Activated CD4-positive, alpha-beta T cell treated with anti-CD3 and anti-CD28 coated beads, Interleukin-2, amount 50 U/mL, for 24 hours (primary cell): Measurements from ENCODE around the gene PGM2L1.
A peak's percentile ranks its signal among the peaks of the same experiment; 100 is the strongest.
"Not testable (repeated sequence)": the region's sequence is repeated elsewhere in the genome, so short reads cannot be mapped to it uniquely, and the experiment has no call there.

ENCODE experiments used
- DNase-seq, 2 donors: peaks; one replicate each; pipeline ENCODE4 v3.0.0-alpha.2; 2020; ENCODE audit warnings: low read depth in 1 of 2, low spot score in 1 of 2

Gene PGM2L1

DNA sequence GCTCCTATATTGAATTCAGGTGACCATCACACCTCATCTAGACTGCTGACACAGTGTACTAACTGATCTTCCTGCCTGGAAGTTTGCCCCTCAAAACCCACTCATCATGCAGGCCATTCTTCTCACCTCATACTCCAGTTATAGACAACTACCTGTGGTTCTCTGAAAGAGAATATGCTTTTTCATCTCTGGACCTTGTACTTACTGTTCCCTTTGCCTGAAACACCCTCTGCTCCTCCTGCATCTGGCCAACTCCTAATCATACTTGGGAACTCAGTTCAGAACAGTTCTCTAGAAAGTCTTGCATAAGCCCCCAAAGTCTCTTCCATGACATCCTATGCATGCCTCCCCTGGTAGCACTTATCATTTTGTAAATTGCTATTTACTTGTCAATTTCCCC is 58.6 kb downstream of the PGM2L1 start:
- DNase-seq = no peak

DNA sequence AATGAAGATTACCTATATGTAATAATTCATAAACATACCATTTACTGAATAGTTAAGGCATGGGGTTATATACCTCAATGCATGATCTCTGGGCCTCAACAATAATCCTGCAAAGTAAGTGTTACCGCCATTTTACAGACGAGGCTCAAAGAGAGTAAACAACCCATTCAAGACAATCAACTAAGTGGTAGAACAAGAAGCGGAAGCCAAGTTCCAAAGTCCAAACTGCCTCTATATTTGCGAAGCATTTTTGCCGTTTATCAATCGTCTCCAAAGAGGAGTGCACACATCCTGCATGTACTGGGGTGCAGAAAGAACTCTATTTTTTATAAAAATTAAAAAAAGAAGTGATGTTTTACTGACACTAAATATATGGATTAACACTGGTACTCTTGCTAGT is 59.3 kb downstream of the PGM2L1 start:
- DNase-seq = no peak

DNA sequence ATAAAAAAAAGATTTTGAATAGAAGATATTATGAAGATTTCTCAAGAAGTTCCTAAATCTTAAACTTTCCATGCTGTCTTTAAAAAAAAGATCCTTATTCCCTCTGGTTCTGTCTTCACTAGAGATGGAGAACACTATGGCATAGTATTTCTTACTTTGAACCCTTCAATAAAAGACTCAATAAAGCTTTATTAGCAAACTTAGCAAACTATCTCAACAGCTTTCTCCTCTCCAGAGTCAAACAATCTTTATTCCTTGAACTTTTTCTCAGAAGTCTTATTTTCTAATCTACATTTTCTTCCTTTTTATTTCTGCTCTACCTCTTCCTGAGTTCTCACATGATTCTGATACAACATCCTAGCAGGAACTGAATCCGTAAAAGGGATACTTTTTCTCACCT is 65.0 kb downstream of the PGM2L1 start:
- DNase-seq = no peak

DNA sequence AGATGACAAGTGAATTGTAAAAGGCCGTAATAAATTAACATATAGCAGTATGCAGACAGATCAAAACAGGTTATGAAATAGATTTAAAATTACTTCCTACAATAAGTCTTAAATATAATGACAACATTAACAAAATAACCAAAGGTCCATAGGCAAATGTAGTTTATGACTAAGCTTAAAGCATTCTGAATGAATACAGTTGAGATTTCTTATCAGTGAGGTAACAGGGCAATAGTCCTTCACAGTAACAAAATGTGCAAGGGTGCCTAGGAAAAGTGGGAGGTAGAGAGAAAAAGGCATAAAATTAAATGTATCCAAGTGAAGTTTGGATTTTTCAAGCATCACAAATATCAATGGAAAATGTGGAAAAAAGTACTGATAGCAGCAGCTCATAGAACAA is 65.9 kb downstream of the PGM2L1 start:
- no peak for DNase-seq

DNA sequence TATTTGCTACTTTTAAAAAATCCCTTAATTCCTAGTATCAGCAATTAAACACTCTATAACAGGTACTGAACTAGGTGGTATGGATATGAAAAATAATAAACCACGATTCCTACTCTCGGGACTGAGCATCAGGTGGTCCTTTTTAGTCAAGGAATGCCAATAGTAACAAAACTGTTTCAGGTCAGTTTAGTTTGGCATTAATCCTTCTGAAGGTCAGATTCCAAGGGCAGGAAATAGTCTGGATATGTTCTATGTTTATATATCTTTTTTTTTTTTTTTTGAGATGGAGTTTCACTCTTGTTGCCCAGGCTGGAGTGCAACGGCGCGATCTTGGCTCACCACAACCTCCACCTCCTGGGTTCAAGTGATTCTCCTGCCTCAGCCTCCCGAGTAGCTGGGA is 67.2 kb downstream of the PGM2L1 start:
- not testable (repeated sequence) for DNase-seq

DNA sequence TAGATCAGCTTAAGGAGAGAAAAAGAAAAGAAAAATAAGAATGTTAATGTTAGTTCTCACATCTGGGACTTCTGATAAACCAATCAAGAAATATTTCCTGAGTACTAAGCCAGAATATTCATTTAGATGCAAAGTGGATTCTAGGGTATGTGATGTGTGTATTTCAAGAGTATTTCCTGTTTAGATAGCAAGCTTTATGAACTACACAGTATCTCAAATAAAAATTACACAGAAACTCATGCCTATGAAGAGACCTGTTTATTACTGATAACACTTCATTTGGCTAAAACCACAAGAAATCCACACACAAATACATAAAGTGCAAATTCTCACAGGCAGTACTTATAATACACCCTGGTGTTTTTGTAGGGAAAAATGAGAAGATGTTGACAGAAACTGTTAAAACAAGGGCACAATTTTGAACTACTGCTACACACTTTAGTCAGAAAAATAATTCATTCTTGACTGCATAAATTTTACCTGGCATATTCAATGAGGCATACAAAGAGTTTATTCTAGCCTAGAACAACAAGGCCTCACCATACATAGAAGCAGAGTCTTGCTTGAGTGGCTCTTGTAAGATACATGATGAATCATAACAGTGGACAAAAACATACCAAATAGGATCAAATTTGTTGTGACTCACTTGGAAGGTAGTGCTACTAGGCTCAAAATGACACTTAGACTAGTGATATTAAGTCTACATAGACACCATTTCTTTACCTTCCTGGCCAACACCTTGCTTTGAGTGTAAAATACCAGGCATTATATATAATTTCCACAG is 68.0 kb downstream of the PGM2L1 start:
- DNase-seq = no peak

DNA sequence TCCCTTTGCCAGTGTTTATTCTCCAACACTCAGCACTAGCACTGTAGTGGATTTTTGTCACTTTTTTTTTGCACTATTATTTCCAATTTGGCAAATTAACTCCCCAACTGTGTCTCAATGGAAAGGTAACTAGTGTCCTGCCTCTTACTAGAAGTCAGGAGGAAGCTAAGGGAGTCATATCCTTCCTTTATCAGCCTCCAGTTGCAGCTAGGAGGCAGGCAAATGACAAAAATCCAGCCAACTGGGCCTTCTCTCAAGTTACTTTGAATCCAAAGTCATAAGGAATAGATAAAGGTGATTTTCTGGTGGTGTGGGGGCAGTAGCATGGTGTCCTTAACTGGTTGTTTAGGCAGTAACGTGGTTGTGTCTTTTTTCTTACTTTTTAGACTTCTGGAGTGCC is 71.2 kb downstream of the PGM2L1 start:
- DNase-seq = no peak

DNA sequence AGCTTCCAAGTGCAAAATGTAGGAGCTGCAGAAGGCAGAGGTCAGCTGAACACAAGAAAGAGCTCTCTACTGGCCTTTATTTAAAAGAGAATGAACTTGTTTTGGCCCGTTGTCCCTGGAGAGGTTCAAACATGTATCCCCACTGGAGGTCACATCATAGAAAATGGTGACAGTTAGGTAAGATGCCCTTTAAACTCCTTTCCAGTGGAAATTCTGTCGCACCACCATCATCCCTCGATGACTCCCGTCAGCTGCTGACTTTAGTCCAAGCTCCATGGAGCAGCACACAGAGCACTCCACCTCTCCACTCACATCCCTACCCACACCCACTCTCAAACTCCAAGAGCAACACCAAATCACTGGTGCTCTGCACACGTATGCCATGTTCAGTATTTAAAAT is 71.6 kb downstream of the PGM2L1 start:
- DNase-seq = no peak

DNA sequence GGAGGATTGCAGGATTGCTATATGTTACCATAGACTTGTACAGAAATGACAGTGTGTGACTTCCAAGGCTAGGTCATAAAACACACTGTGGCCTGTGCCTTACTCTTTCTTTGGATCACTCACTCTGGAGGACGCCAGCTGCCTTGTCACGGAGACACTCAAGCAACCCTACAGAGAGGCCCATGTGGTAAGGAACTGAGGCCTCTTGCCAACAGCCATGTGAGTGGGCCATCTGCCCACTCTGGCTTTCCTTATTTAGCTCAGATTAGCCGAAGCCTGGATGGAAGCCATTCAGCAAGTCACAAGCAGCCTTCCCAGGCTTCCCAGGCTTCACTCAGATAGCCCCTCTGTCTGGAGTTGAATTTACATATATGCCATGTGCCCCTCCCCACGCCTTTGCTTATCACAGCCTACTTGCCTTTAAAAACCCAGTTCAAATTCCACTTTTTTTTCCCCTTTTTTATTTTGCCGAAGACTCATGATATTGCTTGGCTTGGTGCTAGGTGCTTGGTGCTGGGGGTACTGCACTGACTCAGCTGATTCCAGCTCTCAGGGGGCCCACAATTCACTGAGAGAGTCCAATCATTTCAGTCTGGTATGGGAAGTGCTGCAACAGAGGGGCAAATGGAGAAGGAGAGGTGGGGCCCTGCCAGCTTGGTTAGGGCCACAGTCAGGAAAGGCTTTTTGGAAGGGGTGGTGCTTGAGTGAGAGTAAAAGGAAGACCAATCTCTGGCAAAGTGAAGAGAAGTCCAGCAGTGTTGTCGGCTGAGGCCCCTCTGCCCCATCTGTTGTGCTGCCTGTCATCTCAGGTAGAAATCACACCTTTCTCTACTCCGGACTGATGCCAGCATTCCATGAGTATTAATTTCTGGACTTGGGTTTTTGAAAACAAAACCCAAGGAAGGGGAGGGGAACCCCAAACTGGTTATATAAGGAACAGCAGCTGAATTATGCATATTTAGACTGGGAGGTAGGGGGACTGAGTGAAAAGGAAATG is 72.3 kb downstream of the PGM2L1 start:
- DNase-seq = no peak

DNA sequence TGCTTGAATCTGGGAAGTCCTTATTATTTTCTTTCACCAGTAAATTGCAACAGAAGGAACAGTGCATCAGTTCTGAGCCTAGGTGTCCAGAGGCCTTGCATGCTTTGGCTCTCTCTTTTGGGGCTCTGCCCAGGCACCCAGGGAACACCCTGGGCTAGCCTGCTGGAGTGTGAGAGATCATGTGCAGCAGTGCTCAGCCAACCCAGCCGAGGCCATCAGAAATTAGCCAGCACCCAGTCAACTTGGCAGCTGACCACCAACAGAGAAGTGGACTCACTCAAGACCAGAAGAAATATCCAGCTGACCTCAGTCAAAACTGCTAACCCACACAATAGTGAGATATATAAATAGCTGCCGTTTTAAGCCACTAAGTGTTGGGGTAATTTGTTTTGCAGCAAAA is 75.6 kb downstream of the PGM2L1 start:
- DNase-seq = no peak

DNA sequence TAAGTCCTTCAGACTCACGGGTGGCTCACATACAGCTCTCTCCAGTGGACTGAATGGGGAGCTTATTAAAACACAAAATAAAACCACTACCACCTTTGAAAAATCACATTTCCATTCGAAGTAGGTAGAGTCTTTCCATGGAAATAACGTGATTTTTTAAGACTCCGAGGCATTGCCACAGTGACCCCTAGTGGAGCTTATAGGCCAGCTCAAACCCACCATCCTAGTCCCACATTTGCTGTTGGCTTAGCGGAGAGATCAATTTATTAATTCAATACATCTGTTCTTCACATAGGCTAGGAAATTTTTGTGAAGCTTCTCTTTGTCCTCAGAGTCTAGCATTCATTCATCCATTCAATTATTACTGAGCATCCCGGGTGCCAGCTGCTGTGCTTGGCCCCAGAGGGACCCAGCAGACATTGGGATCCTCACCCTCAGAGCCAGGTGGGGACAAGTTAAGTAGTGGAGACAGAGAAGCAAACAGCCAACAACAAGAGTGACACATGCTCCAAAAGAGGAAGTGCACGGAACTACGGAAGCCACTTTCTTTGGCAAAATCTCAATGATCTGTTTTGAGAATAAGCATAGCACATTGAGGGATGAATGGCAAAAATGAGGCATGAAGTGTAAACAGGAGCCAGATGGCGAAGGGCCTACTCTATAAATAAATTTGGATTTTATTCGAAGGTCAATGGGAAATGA is 76.6 kb downstream of the PGM2L1 start:
- DNase-seq = no peak

DNA sequence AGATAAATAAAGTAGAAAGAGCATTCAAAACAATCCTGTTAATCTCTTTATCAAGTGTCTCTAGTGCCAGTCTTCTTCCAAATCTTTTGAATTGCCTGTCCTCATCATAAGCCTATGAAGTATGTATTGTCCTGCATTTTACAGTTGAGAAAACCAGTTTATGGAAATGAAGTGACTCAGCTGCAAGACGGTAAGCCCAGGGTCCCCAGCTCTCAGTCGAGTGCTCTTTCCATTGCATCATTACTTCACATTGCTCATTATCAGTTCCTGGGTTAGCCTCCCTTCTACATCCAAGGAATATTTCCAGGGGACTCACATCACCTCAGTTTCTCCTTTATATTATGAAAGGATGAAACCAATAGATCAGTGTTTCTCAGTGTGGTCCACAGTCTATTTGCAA is 77.7 kb downstream of the PGM2L1 start:
- no peak for DNase-seq

DNA sequence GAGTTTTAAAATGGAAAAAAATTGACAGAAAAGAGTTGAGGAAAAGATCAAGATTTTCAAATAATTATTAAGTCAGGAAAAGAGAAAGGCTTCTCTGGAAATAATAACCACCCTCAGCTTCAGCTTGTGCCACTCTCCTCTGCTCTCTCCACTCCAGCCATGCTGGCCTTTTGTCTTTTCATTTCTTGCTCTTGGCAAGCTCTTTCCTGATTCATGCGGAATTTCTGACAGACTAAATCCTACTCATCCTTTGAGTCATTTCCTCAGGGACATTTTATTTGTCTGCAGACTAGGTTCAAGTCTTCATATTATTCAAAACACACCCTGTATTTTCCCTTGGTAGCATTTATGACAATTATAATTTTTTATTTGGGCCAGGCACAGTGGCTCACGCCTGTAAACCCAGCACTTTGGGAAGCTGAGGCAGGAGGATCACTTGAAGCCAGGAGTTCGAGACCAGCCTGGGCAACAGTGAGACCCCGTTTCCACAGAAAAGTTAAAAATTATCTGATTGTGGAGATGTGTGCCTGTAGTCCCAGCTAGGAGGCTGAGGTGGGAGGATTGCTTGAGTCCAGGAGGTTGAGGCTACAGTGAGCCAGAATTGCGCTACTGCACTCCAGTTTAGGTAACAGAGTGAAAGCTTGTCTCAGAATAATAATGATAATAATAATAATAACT is 79.0 kb downstream of the PGM2L1 start:
- no peak for DNase-seq

DNA sequence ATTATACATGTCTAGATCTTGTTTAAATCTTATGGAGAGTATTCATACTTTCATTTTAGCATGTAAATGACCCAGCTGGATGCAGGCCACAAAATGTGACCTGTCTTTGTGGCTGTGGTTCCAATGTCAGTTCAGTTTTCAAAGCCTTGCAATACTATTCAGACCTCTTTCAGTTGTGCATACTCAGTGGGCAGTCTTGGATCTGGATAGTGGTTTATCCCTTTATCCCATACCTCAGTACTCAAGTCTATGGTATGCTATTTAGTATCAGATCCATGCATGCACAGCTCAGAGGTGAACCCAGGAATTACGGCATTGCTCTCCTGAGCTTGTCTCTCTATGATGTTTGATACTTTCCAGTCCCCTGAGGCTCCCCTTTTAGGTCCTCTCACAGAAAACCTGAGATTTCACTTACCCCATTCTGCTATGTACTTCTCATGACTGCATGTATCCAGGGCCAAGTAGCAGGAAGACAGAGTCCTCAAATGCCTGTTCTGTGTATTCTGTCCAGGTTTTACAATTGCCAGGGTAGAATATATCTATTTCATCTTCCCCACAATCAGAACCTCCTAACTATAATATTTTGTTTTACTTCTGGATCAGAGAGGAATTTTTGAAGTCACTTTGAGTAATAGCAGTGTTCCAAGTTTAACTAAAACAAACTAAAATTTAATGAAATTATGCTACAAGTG is 79.8 kb downstream of the PGM2L1 start:
- DNase-seq = no peak

DNA sequence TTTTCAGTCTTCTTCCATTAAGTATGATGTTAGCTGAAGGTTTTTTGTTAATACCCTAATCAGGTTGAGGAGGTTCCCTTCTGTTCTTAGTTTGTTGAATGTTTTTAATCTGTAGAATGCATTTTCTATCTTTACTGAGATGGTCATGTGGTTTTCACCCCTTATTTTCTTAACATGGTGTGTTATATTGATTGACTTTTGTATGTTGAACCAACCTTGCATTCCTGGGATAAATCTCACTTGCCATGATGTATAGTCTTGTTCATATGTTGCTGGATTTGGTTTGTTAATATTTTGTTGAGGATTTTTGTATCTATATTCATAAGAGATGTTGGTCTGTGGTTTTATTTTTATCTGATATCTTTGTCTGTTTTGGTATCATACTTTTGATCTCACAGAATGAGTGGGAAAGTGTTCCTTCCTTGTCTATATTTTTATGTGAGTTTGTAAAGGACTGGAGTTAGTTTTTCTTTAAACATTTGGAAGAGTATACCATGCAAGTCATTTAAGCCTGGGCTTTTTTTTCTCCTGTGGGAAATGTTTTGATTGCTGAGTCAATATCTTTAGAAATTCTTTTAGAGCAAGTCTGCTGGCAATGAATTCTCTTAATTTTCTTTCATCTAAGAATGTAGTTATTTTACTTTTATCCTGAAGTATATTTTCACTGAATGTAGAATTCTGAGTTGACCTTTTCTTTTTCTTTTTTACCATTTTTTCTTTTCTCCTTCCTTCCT is 81.3 kb downstream of the PGM2L1 start:
- no peak for DNase-seq

DNA sequence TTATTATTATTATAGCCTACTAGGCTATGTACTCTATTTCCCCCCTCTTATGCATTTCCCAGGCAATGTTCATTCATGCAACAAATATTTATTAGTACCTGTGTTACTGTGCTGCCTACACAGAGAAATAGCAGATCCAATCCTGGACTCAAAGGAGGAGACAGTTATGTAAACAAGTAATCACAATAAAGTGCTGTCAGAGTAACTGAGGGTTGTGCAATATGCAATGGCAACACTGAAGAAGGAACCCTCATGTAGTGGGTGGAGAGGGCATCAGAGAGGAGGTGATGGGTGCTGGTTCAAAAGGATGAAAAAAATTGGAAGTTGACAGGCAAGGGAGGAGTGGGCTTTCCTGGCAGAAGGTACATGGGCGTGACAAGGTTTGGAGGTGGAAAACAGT is 85.9 kb downstream of the PGM2L1 start:
- DNase-seq = no peak

DNA sequence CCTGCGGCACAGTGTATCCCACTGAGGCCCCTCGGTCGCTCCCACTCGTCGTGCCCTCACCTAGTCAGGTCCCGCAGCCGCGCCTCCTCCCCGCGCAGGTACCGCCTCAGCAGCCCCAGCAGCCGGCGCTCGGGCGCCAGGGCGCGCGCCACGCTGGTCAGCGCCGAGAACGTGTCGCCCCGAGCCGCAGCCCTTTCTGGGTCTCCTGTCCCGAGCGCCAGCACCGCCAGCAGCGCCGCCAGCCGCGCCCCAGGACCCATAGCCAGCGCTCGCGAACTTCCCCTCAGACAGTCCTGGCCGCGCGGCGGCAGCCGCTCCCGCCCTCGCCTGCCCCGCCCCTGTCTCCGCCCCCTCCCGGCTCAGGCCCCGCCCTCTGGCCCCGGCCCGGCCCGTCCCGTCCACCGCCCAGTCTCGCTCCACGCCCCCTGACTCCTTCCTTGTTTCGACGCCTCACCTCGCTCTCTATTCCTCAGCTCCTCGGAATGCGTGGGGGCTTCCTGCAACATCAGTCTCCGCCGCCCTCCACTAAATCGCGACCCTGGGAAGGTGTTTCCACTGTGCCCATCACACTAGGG is 86.8 kb downstream of the PGM2L1 start, which contains the start of gene P4HA3:
Gene P4HA3, minus strand, starts transcription at position 289 of the 575 bp plus-strand sequence. Its CDS starts 29 bp downstream, at position 260.
- peak; percentile 13 to 19 for DNase-seq

DNA sequence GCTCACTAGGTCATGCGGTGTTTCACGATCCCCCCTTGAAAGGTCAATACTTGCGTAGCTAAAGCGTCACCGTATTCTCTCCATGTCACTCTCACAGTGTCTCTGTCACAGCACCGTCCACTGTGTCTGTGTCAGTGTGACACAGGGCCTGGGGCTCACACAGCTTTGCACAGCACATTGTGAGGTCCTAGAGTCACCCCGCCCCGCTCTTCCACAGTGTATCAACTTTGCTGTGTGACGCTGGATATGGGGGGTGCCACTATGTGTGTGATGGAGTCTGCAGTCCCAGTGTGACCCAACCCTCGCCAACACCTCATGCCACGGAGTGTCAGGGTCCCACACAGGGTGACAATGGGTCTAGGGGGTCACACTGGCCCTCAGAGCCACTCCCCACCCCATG is 87.4 kb downstream of the PGM2L1 start:
- DNase-seq = no peak

DNA sequence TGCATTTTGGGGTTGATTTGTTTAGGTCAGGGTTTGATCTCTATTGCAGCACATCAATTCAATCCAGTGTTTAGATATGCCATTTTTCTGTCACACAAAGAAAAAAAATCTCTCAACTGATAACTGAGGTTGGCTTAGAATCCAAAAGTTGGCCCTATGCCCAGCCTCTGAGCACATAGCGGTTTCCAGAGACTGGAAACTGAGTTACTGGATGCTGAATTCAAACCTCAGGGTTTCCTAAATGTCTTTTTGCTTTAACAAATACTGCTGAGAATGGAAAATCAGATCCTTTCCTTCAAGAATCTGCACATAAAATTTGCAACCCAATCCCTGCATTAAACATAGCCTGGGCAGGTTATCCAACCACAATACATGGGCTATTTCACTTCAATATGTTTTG is 90.8 kb downstream of the PGM2L1 start:
- DNase-seq = no peak
